HG02973 (cell line): Measurements from ENCODE around the gene PTCH2.
"Not testable (repeated sequence)": the region's sequence is repeated elsewhere in the genome, so short reads cannot be mapped to it uniquely, and the experiment has no call there.

Source experiments
- ATAC-seq: cut with Tn5 transposase; IDR thresholded peaks from one replicate; pipeline ENCODE4 v1.9.1; 2021; ENCODE audit warnings: moderate library complexity; ENCODE audit not compliant: unreplicated experiment

PTCH2 gene

DNA sequence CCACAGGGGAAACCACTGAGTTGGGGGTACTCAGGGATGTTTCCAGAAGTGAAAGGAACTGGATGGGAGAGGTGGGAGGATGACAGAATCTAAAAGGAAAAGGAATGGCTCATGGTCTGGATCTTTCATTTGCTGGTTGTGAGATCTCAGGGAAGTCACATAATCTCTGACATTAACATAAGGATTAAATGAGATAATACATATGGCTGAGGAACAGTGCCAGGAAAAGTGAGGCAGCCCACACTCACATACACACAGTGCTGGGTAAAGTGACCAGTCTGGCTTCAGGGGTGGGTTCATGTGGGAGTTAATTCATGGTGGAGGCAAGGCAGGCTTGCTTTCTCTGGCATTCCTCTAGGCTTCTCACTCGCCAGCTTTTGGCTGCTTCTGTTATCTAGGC is 3.9 kb upstream of the PTCH2 start:
- ATAC-seq = no peak

DNA sequence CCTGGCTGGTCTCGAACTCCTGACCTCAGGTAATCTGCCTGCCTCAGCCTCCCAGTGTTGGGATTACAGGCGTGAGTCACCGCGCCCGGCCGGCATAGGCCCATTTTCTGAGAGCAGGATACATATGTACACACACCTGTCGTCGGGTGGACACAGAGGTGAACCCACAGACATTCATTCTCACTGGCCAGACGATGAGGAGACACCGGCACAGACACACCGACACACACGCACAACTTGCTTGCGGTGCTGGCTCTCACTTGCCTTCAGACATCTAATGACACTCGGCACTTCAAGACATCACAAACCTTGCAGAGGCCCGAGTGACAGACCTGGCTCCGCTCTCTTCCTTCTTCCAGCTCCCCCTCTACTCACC is 579 bp downstream of the PTCH2 start:
- ATAC-seq = no peak

DNA sequence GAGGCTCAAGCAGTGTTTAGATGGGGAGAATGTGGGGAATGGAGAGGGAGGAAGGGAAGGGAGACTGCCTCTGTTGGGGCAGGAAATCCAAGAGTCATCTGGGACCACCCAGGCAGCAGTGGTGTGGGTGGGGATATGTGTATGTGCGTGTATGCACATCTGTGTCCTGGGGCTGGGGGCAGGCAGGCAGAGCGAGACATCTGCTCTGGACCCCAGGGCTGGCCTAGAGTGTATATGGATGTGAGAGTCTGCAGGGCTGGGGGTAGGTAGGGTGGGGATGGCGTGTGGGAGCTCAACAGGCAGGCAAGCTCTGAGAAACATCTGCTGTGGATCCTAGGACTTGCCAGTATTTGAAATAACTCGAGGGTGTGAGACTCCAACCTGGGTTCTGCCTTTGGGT is 3.5 kb downstream of the PTCH2 start:
- ATAC-seq = no peak

DNA sequence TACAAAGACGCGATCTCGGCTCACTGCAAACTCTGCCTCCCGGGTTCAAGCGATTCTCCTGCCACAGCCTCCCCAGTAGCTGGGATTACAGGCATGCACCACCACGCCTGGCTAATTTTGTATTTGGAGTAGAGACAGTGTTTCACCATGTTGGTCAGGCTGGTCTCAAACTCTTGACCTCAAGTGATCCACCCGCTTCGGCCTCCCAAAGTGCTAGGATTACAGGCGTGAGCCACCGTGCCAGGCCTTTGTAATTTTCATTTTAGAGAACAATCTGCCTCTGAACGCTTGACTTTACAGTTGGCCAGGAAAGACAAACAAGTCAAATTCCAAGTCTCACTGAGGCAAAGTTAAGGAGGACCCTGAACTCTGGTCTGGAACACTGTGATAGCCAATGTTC is 4.8 kb downstream of the PTCH2 start:
- ATAC-seq = not testable (repeated sequence)

DNA sequence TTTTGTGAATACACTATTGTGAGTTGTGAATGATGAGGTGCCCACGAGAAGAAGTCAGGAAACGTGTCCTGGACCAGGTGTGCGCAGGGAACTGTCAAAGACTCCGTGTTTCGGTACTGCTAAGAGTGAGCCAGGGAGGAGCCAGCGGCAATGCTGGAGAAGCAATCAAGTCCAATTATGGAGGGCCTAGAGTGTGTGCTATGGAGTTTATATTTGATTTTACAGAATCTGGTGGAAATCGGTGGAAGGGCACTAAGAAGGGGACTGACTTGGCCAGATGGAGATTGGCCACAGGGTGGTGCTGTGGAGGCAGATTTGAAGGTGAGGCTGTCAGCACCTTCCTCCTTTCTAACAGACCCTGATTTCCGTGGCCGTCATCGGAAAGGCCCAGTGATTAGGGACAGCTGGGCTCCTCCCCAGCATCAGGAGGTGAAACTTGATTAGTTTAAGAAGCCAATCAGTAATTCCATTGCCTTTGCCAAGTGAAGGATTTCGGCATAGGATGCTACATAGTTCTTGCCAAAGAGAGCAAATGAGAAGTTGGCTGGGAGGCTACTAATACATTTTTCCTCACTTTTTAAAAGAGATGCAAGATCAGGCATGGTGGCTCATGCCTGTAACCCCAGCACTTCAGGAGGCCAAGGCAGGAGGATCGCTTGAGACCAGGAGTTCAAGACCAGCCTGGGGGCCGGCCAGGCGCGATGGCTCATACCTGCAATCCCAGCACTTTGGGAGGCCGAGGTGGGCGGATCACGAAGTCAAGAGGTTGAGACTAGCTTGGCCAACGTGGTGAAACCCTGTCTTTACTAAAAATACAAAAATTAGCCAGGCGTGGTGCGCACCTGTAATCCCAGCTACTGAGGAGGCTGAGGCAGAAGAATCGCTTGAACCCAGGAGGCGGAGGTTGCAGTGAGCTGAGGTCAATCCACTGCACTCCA is 7.0 kb downstream of the PTCH2 start:
- ATAC-seq = no peak

DNA sequence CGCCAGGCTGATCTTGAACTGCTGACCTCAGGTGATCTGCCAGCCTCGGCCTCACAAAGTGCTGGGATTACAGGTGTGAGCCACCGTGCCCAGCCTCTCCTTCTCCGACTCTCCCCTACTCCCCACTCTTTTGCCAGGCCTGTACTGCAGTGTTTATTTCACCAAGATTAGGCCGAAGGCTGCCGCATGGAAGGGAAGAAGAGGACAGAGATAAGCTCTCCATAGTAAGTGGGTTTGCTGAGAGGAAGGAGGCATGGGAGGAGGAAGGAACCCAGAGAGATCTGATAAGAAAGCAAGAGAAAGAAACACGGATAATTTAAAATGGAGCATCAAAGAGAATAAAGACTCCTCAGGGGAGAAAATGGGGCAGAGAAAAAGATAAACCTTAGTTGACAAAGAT is 8.7 kb downstream of the PTCH2 start:
- ATAC-seq = no peak

DNA sequence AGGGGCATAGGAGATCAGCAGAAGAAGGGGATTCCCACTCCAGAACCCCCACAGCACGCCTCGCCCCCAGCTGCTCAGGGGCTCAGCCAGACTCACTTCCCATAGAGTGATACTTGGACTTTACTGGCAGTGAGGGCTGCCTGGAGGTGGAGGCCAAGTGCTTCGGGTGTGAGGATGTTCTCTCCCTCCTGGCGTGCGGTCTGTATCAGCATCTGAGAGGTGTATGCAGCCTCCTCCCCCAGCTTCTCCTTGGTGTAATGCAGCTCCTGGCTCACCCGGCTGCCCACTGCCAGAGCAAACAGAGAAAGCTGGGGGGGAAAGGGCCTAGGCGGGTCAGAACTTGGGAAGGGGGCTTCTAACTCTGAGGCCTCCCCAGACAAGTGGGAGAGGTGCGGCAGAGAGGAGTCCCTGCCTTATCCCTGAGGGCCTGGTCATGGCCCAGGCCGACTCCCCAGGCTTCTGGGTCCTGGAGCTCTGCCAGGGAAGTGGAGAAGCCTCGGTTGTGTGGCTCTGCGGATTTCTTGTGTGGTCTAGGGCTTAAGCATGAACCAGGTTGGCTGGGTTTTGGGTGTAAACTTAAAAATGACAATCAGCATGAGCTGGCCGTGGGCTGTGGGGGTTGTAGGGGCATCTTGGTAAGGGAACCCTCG is 10.9 kb downstream of the PTCH2 start:
- no peak for ATAC-seq

DNA sequence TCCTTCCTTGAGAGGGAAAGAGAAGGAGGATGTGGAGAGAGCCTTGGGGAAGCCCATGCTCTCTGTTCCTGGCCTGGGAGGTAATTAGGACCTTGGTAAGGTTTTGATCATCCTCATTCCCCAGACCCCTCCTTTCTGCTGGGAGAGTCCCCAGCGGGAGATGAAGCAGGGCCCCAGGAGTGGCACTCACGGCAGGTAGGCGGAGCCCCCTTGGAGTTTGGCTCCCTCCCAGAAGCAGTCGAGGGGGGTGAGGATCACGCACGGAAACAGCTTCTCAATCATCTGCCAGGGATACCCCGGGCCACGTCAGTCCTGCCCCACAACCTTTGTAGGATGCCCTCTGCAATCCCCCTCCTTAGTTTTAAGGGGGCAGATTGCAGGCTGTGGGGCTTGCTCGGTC is 11.5 kb downstream of the PTCH2 start:
- ATAC-seq = no peak

DNA sequence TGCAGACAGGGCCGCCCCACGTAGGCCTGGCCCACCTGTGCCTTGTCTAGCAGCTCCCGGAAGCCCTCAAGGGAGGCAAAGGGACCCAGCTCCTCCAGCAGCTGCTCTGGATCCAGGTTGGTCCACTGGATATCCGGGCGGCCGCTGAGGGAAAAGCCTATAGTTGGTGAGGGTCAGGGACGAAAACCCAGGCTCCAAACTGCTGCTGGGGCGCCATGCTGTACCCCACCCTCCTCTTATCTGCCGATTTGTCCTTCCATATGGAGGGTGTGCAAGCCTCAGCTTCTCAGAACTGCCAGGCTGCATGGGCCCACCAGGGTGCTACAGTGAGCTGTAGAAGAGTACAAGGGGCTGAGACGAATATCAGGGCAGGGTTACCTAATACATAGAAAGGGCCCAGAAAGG is 12.2 kb downstream of the PTCH2 start:
- ATAC-seq = no peak

DNA sequence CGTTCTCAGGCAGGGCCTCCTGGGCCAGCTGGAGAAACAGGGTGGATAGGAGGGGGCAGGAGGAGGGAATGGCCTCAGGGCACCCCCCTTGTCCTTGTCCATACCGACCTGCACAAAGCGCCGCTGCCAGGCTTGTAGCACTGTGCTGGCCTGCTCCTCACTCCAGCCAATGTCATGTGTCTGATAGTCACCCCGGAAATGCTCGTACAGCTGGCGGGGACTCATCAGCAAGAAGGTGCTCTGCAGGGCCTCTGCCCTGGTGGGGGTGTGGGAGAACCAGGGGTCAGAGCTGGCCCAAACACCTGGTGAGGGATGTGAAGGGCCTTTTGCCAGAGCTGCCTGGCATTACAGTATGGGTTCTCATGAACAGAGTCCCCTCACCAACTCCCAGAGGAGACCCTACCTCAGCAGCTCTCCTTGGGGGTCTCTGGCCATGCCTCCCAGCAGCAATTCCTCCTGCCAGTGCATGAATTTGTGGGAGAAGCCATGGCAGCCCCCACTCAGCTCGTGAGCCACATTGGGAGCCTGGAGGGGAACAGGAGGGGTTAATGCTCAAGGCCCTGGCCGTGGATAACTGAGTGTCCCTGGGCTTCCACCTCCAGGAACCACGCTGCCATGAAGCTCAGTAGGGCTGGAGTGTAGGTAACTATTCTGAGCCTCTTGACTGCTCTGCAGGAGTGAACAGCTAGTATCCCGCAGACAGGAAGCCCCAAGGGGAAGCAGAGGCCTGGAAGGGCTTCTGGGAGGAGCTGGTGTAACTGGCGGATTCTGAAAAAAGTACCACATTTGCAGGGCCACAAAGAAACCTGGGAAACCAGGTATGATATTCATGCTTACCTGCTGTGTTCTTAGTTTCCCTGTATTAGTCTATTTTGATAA is 13.3 kb downstream of the PTCH2 start:
- no peak for ATAC-seq

DNA sequence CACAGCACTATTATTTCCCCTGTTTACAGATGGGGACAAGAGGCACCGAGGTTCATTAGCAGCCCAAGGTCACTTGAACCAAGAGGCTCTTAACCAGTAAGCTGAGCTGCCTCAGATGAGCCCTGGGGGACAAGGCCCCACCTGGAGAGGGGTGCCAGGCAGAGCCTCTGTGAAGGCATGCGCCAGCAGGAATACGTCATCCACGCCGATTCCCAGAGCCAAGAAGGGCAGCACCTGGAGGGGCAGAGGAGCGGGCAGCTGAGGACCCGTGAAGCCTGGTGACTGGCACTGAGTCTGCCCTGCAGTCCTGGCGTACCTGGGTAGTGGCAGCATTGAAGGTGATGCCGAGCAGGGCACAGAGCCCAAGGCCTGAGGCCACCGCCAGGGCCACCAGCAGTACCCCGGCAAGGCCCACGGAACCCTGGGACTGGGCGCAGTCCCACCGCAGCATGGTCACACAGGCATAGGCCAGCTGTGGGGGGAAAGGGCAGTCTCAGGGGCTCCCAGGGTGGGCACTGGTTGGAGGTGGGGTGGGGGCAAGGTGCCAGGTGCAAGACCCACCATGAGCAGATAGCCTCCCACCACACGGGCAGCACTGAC is 14.1 kb downstream of the PTCH2 start:
- ATAC-seq = no peak

DNA sequence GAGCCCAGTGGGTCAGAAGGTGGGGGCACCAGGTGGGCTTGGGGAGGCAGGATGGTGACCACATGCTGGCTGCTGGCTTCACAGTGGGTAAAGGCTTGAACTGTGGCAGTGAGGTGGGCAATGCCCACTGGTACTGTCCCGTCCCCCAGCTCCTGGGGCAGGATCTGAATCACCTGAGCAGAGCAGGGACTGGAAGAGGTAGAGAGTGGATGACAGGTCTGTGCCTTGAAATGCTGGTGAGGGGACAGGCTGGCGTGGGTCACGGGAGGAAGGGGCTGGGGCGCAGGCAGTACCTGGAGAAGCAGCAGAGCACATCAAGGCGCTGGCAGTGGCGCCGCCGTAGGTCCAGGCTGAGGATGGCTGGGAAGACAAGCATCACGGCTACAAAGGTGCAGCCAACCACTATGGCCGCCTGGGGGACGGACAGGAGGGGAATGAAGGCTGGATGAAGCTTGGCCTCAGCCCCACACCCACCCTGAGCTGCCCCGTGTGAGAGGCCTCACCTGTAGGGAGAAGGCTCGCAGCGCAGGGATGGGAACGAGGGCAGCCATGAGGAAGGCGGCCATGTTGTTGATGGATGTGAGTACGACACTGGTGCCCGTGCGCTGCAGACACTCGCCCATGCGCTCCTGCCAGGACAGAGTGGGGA is 14.9 kb downstream of the PTCH2 start:
- ATAC-seq = no peak

DNA sequence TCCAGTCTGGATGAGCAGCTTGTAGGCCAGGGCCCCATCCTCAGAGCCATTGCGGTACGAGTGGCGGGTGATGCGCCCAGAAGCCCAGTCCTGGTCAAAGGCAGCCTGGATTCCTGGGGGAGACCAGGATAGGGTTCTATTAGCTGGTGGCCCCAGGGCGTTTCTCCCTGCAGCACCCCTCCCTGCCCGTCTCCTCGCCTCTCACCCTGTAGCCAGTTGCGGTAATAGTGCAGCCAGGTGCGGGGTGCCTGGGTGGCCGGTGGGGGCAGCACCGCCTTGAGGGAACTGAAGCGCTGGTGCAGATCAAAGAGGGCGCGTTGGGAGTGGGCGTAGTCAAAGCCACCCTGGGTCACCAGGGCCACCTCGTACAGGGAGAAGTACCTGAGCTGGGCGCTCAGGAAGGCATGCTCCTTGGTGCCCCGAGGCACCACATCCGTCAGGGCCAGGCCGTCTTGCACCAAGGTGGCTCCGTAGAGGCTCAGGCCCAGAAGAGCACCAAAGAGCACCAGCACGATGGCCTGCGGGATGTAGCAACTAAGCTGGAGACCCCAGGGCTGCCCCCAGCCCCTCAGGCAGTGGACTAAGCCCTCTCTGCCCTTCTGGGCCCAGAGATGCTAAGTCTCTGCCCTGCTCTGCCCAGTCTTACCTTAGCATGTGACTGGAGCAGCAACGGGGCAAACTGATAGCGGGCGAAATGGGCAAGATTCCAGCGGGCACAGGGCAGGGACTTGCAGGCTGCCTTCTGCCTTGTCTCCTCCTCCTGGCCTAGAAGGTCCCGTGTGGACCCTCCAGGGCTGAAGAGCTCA is 15.7 kb downstream of the PTCH2 start:
- ATAC-seq = no peak

DNA sequence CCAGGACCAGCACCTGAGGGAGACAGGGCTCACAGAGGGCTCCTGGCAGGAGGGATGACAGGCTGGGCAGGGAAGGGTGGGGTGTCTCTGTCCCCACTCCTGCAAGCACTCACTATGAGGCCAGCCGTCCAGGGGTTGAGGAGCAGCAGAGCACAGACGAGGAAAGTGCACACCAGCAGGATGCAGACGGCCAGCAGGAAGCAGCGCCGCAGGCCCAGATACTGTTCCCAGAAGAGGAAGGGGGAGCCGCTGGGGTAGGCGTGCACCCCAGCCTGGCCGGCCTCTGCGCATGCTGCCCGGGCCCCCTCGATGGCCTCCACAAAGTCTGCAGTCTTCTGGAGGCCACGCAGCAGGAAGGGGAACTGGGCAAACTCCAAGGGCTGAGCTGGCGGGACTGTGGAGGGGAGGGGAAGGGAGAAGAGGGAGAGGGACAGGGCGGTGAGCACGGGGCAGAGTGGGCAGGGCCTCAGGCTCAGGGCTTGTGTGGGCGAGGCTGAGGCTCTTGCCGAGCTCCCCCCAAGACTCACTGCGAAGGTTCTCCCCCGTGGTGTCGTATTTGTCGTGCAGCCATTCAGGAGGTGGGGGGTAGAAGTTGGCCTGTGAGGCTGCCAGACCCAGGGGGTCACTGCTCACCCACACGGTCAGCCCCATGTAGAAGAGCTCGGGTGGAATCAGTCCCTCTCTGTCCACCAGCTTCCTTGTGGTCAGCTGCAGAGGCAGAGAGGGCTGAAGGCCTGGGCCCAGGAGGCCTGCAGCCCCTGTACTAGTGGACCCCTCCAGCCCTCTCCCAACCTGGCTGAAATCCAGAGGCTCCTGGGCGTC is 16.5 kb downstream of the PTCH2 start:
- ATAC-seq = no peak

DNA sequence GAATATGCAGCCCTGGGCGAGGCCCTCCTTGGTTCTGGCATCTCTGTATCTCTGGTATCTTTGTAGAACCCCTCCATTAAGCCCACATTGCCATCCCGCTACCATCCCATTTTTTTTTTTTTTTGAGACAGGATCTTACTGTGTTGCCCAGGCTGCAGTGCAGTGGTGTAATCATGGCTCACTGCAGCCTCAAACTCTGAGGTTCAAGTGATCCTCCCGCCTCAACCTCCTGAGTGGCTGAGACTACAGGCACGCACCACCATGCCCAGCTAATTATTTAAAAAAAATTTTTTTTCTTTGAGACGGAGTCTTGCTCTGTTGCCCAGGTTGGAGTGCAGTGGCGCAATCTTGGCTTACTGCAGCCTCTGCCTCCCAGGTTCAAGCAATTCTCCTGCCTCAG is 18.7 kb downstream of the PTCH2 start:
- not testable (repeated sequence) for ATAC-seq

DNA sequence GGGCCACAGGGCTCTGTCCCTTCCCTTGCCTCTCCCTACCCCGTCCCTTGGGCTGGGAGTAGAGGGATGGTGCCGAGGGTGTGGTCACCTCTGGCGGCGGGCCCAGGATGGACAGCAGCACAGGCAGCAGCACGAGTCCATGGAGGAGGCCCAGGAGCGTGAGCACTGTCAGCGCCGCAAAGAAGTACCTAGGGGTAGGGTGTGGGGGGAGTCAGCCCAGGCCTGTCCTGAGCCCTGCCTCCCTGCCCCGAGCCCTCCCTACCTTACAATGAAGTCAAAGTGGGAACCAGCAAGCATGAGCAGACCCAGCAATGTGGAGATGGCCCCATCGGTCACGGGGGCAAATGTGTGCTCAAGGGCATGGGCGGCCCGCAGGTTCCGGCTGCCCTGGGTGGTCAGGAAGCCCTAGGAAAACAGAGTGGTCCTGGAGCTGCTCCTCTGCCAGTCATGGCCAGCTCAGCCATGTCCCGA is 20.0 kb downstream of the PTCH2 start:
- ATAC-seq = no peak

DNA sequence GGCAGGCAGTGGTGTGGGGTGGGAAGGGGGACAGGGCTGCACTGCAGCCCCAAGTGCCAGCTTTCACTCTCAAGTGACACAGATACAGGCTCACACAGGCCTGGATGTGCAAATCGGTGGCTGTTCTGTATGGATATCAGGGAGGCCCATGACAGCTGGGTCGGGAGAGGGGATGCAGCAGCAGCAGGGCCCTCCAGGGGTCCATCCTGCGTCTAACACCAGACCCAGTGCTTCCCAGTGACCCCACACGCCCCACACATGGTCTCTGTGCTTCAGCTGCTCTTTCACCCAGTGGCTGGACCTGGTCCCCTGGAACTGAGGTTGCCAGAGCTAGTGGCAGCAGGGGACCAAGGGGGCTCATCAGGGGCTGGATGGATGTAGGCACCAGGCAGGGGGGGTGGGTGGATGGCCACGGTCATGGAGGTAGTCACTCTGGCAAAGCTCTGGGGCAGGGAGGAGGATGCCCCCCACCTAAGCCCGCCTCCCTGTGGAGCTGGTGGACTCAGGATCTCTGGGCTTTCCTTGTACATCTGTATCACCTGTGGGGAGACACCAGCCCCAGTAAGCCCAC is 20.8 kb downstream of the PTCH2 start:
- no peak for ATAC-seq

DNA sequence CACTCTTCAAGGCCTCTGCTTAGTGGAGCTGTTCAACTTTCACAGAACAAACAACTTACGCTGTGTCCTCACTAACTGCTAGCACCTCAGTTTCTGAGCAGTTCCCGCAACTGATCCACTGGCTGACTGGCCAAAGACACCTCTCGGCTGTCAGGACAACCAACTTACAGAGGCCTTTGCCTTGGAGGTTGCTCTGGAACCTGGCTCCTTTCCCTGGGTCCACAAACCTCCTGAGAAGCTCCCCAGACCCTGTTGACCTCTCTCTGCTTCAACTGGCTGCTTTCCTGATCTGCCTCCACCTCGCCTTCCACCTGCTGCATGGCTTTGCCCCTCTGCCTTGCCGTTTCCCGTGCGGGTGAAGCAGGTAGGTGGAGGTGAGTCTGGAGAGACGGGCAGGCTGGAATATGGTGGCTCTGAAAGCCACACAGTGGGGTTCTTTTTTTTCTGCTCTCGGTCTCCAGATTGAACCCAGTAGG is 21.8 kb downstream of the PTCH2 start:
- ATAC-seq = no peak
